Activated CD4-positive, alpha-beta T cell treated with anti-CD3 and anti-CD28 coated beads, Interleukin-2, amount 50 U/mL, for 24 hours (primary cell): ENCODE measurements around the gene SNAPC2.
A peak's percentile ranks its signal among the peaks of the same experiment; 100 is the strongest.
"Not testable (repeated sequence)": the region's sequence is repeated elsewhere in the genome, so short reads cannot be mapped to it uniquely, and the experiment has no call there.

Experiments
- DNase-seq, 2 donors: peaks; one replicate each; pipeline ENCODE4 v3.0.0-alpha.2; 2020; ENCODE audit warnings: low read depth in 1 of 2, low spot score in 1 of 2

SNAPC2 gene

GRCh38 chr19:7932930-7933300, 12.8 kb downstream of the SNAPC2 start:
- DNase-seq: no peak

- no peak for DNase-seq
These were observed 13.3 kb downstream of the SNAPC2 start for GRCh38 chr19:7933411-7933810.

GRCh38 chr19:7933828-7934725, 13.9 kb downstream of the SNAPC2 start:
- DNase-seq: no peak

GRCh38 chr19:7934766-7935165, 14.6 kb downstream of the SNAPC2 start:
- no peak for DNase-seq

DNA sequence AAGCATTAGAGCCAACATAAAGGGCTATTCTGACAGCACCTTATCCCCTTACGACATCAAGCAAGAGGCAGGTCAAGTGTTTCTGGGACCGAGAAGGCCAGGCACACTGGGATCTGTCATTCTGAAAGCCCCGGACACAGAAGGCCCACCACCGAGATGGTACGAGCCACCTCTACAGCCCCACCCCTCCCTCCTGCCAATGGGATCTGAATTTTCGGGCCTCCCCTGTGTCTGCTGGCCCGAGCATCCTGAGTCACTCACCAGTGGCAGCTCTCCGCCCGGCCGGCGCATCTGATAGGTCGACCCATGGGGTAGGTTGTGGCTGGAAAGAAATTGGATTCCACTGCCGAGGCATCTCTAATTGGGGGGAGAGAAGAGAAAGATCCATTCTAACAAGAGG, 20.7 kb downstream of the SNAPC2 start:
- DNase-seq: no peak

GRCh38 chr19:7941895-7942596, 21.9 kb downstream of the SNAPC2 start:
- DNase-seq: no peak

DNA sequence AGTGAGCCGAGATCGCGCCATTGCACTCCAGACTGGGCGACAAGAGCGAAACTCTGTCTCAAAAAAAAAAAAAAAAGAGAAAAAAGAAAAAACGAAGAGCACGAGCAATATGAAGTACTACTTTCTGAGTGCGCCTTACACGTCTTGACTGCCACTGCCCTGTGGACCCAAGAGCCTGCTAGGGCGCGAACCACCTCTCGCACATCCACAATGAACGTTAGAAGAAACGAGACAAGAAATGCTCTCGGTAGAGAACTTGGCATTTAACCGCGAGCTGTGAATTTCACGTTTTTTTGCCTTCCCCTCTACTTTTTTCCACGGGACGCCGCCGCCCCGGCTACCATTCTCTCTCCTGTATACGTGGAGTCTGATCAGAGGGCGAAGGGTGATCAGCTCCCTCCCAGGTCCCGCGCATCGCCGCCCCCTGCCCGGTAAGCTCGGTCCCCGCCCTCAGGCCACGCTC, 22.9 kb downstream of the SNAPC2 start:
- DNase-seq: no peak

- DNase-seq: peak; percentile 95 to 100
These were observed 23.5 kb downstream of the SNAPC2 start, which contains the start of gene TIMM44 for GRCh38 chr19:7943444-7944176. TSS of gene TIMM44 (minus strand) at chr19:7943666. CDS start at chr19:7943651, 15 bp downstream.

DNA sequence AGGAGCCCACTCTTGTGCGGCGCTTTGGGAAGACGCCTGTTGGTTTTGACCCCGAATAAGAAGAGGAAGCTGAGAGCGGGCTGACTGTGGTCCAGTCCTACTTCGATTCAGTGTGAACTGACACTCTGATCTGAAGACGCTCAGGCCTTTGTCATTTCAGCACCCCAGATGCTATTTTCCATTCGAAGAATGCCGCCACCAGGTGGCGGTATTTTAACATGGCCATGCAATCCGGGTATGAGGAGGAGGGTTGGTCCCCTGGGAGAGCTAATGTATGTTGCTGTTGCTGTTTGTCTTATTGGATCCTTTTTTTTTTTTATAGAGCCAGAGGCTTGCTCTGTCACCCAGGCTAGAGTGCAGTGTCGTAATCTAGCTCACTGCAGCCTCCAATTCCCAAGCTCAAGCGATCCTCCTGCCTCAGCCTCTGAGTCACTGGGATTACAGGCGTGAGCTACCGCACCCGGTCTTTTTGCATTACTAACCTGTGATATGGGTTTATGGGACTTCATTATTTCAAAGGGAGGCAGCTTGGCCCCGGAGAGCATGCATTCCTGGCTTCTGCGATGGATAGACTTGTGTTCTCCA, 24.1 kb downstream of the SNAPC2 start:
- DNase-seq: peak; percentile 81 to 83

GRCh38 chr19:7947939-7948338, 27.8 kb downstream of the SNAPC2 start:
- no peak for DNase-seq

DNA sequence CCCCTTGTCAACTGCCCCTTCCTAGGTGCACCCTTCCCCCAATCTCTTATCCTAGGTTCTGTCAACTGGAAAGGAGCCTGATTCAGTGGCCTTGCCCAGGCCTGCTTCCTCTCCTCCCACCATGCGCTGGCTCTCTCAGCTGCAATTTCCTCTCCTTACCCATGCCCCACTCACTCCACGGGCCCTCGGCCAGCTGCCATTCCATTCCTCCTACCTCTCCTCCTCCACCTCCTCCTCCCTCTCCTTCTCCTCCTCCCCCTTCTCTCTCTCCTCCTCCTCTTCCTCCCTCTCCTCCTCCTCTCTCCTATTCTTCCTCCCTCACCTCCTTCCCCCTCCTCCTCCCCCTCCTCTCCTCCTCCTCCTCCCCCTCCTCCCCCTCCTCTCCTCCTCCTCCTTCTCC, 32.9 kb downstream of the SNAPC2 start:
- no peak for DNase-seq

DNA sequence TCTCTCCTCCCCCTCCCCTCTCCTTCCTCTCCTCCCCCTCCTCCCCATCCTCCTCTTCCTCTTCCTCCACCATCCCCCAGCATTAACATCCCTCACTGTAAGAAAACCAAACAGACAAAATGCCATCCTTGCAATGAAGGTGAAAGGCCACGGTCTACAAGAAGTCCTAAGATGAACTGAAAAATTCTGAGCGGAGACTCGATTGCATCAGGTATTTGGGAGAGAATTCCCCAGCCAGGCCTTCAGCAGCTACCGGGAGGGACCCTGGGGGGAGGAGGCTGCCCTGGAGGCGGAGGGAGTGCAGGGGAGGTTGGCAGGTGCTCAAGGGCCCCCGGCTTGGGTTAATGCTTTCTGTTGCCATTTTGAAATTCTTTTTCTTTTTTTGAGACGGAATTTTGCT, 33.4 kb downstream of the SNAPC2 start:
- no peak for DNase-seq

- DNase-seq: no peak
These were observed 35.6 kb downstream of the SNAPC2 start for GRCh38 chr19:7955696-7956095.

DNA sequence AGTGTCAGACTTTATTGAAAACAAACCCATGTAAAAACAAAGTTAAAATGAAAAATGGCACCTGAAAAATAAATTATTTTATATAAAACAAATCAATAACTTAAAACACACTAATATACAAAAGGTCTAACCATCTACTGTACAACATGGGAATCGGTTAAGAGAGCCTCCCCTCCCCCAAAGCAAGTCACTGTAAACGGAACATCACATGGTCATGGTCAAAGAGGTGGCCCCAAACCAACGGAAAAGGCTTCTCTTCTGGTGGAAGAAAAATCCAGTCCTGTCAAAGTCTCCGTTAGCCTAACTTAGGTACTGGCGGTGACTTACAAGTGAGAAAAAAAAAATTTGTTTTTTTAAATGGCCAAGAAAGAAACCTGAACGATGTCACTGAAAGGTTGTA, 39.1 kb downstream of the SNAPC2 start:
- DNase-seq: no peak

DNA sequence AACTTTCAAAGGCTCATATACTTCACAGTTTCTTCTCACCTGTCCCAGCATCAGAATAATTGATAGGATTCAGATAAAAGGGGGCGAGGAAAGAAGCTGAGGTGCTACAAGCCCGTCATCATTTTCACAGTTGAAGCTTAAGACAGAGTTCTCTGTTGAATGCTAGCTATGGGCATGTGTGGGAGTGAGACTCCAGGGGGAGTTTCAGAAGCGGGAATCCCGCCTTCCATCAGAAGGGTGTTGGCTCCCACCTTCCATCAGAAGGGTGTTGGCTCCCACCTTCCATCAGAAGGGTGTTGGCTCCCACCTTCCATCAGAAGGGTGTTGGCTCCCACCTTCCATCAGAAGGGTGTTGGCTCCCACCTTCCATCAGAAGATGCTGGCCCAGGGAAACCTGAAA, 40.9 kb downstream of the SNAPC2 start:
- not testable (repeated sequence) for DNase-seq

DNA sequence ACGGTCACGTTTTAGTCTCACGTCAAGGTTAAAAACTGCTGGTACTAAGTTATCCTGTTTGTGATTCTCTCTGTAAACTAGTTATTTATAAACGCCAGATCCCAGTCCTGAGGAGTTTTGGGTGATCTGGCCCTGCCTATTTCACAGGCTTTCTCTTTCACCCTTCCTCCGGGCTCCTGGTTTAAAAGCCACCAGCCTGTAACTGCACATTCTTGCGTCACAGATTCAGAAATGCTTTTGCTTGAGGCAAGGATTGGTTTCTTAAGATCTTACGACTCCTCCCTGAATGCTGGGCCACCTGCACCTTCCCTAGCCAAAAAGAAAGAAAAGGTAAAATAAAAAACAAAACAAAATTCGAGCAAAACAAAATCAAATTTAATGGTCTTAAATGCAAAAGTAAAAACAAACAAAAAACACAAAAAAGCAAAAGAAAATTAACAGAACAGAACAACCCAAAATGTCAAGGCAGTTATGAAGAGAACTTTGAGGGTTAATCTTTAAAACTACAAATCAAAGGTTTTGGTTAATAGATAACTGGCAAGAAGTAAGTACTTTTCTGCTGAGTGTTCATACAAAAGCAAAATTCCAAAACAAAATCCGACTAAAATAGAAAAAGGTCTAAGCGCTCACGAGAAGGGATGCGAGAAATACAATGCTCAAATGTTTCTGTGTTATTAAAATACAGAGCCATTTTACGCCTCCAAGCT, 41.9 kb downstream of the SNAPC2 start:
- no peak for DNase-seq

DNA sequence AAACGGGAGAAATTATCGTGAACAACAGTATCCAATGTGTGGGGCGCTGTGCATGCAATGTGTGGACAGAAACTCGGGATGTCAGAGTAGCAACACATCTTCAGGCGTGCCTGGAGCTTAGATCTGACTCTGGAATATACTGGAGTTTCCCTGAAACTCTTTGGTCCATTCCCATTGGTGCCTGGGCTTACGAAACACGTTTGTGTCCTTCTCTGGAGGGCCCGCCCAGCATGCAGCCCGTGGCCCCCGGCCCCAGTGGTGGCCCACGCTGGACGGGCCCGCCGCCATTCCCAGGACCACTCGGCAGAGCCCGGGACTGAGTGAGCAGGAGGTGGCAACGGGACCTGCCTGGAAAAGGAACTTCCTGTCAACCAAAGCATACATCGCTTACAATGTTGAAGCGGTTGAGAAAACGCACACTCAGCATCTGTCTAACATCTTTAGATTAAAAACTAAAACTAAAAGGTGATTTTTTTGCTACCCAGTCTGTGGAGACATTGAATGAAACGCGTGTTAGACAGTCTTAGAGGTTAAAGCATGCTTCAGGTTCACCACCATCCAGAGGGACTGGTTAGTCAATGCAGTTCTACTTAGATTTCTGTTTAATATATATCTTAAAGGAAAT, 42.6 kb downstream of the SNAPC2 start:
- DNase-seq: no peak

DNA sequence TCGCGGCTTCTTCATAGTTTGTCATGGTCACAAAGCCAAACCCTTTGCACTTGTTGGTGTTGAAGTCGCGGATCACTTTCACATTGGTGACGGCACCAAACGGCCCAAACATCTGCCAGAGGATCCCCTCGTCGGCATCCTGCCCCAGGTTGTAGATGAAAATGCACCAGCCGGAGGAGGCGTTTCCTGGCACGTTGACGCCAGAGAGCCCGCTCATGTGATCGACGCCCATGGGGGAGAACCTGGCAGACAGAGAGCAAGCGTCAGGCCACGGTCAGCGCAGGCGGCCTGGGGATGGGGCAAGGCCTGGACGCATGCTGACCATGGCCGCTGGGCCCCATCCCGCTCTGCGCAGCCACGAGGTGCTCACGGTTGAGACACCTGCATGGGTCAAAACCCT, 43.4 kb downstream of the SNAPC2 start:
- no peak for DNase-seq

GRCh38 chr19:7965259-7965841, 45.2 kb downstream of the SNAPC2 start:
- DNase-seq: no peak
